HEK293 (cell line): ENCODE results near the gene GBF1.

Experiments
- CTCF ChIA-PET: fragments of 350-600 bp; formaldehyde crosslinking; extraction: SDS; loops from one replicate; lab custom pipeline; 2021; ENCODE audit warnings: antibody characterized with exemption; lab: Yijun Ruan, JAX
- POLR2A ChIA-PET: fragments of 300-600 bp; formaldehyde crosslinking; extraction: SDS; loops from one replicate; lab custom pipeline; 2020; ENCODE audit warnings: antibody characterized with exemption, inconsistent platforms; lab: Yijun Ruan, JAX
- H3K27ac ChIP-seq: fragments of 200-500 bp; sonication (Bioruptor generic); 2 replicates; pipeline ENCODE4 v1.5.1; 2014; ENCODE audit warnings: low read depth, low read length, control low read depth, inconsistent platforms; ENCODE audit errors: extremely low read depth
- H3K36me3 ChIP-seq, 2 experiments: fragments of 200-500 bp in 1 of 2; sonication (Bioruptor generic) in 1 of 2; 1 replicate in 1 of 2; 2 replicates in 1 of 2; pipeline ENCODE4 v1.5.1; 2014 to 2017; ENCODE audit warnings: inconsistent platforms in 2 of 2, low read length in 2 of 2; ENCODE audit not compliant: control insufficient read depth in 2 of 2, insufficient read depth in 1 of 2
- H3K4me1 ChIP-seq: fragments of 200-500 bp; sonication (Bioruptor generic); 2 replicates; pipeline ENCODE4 v1.5.1; 2014; ENCODE audit warnings: mild to moderate bottlenecking, low read length, inconsistent platforms; ENCODE audit not compliant: control insufficient read depth, insufficient read depth
- H3K4me3 ChIP-seq: 2 replicates; pipeline ENCODE4 v1.5.1; 2011; ENCODE audit warnings: low read depth, mild to moderate bottlenecking, control low read depth, low read length, moderate library complexity
- H3K9me3 ChIP-seq: fragments of 200-500 bp; sonication (Bioruptor generic); 2 replicates; pipeline ENCODE4 v1.5.1; 2014; ENCODE audit warnings: low read depth, low read length, inconsistent platforms; ENCODE audit not compliant: control insufficient read depth, insufficient read depth
- EGR2 ChIP-seq: fragments of 450-650 bp; formaldehyde crosslinking; IDR thresholded peaks from 2 replicates; pipeline ENCODE4 v1.5.1; 2016; ENCODE audit warnings: low read depth, missing biosample characterization, missing genetic modification characterization
- GLI4 ChIP-seq: fragments of 450-650 bp; formaldehyde crosslinking; IDR thresholded peaks from 2 replicates; pipeline ENCODE4 v1.5.1; 2016; ENCODE audit warnings: missing biosample characterization, missing genetic modification characterization
- GLIS1 ChIP-seq: fragments of 450-650 bp; formaldehyde crosslinking; IDR thresholded peaks from 2 replicates; pipeline ENCODE4 v1.5.1; 2016; ENCODE audit warnings: missing biosample characterization, missing genetic modification characterization
- HOXC10 ChIP-seq: sonication (generic); formaldehyde crosslinking; IDR thresholded peaks from 2 replicates; pipeline ENCODE4 v1.8.1; 2023; ENCODE audit warnings: mild to moderate bottlenecking, missing genetic modification reagents
- PRDM1 ChIP-seq: fragments of 450-650 bp; formaldehyde crosslinking; IDR thresholded peaks from 2 replicates; pipeline ENCODE4; 2016; ENCODE audit warnings: missing biosample characterization, missing genetic modification characterization
- PRDM4 ChIP-seq: fragments of 450-650 bp; formaldehyde crosslinking; IDR thresholded peaks from 2 replicates; pipeline ENCODE4 v1.5.1; 2017; ENCODE audit warnings: missing biosample characterization, missing genetic modification characterization
- ZBTB8A ChIP-seq: fragments of 450-650 bp; formaldehyde crosslinking; IDR thresholded peaks from 2 replicates; pipeline ENCODE4 v1.5.1; 2016; ENCODE audit warnings: missing biosample characterization, missing genetic modification characterization
- ZNF132 ChIP-seq: fragments of 450-650 bp; formaldehyde crosslinking; IDR thresholded peaks from 2 replicates; pipeline ENCODE4 v1.5.1; 2017; ENCODE audit warnings: missing biosample characterization, missing genetic modification characterization, borderline replicate concordance
- ZNF133 ChIP-seq: fragments of 450-650 bp; formaldehyde crosslinking; IDR thresholded peaks from 2 replicates; pipeline ENCODE4 v1.5.1; 2016; ENCODE audit warnings: missing biosample characterization, missing genetic modification characterization
- ZNF341 ChIP-seq: fragments of 450-650 bp; formaldehyde crosslinking; IDR thresholded peaks from 2 replicates; pipeline ENCODE4; 2016; ENCODE audit warnings: low read depth, missing biosample characterization, missing genetic modification characterization
- ZNF48 ChIP-seq: fragments of 450-650 bp; formaldehyde crosslinking; IDR thresholded peaks from 2 replicates; pipeline ENCODE4 v1.5.1; 2016; ENCODE audit warnings: missing biosample characterization, missing genetic modification characterization
- ZNF664 ChIP-seq: fragments of 450-650 bp; formaldehyde crosslinking; IDR thresholded peaks from 2 replicates; pipeline ENCODE4 v1.5.1; 2016; ENCODE audit warnings: missing biosample characterization, missing genetic modification characterization
- ZNF747 ChIP-seq: fragments of 450-650 bp; formaldehyde crosslinking; IDR thresholded peaks from 2 replicates; pipeline ENCODE4 v1.5.1; 2016; ENCODE audit warnings: missing biosample characterization, missing genetic modification characterization
- ZSCAN4 ChIP-seq: fragments of 450-650 bp; formaldehyde crosslinking; IDR thresholded peaks from 2 replicates; pipeline ENCODE4 v1.5.1; 2017; ENCODE audit warnings: missing biosample characterization, missing genetic modification characterization

The GBF1 gene

GRCh38 chr10:102309236-102309635 lies 63.9 kb downstream of the GBF1 start:
- ChIA-PET POLR2A (no interaction called here), CTCF (interaction anchor here (0.6 kb wide), 1 partner anchor 1716 kb away, joined by 4 read pairs; no protein-coding TSS in a partner anchor)
- H3K27ac ChIP-seq, result no peak overlapping the region
- peaks cover 23% of the 10 kb centered on the region; the same call in 1 of the 2 replicates for H3K4me1 ChIP-seq
- no peaks in the 10 kb centered on the region for H3K9me3 ChIP-seq
- TF ChIP-seq GLIS1 (tag by site-specific recombination) (no peak), HOXC10 (no peak)
- TF ChIP-seq, all 188 proteins: peak for 0
- Histone ChIP-seq H3K36me3 (peaks cover 0 to 4% of the 10 kb centered on the region in 2 experiments; a peak in 1 of 3 replicates), H3K4me3 (no peak overlapping the region)

GRCh38 chr10:102309916-102310315 lies 64.6 kb downstream of the GBF1 start:
- Histone ChIP-seq H3K4me3 (no peak overlapping the region), H3K27ac (no peak overlapping the region), H3K36me3 (peaks cover 0 to 8% of the 10 kb centered on the region in 2 experiments; a peak in 1 of 3 replicates), H3K9me3 (no peaks in the 10 kb centered on the region), H3K4me1 (peaks cover 23% of the 10 kb centered on the region; the same call in 1 of the 2 replicates)
- ChIA-PET CTCF (interaction anchor here (0.6 to 2.1 kb wide), 2 partner anchors 42 to 1716 kb away, joined by 4 to 9 read pairs; no protein-coding TSS in a partner anchor), POLR2A (no interaction called here)
- TF ChIP-seq PRDM1, result peak; percentile 78
- peak; percentile 30; the same call in 1 of the 2 replicates for TF ChIP-seq ZNF133
- TF ChIP-seq EGR2, result no peak

GRCh38 chr10:102310361-102311024 lies 65.2 kb downstream of the GBF1 start:
- no peak overlapping the region for H3K27ac ChIP-seq
- POLR2A ChIA-PET, result no interaction called here

GRCh38 chr10:102311025-102311420 lies 65.7 kb downstream of the GBF1 start:
- no peak overlapping the region for H3K27ac ChIP-seq
- POLR2A ChIA-PET, result no interaction called here
- CTCF ChIA-PET, result interaction anchor here (2.1 kb wide), 1 partner anchor 41 kb away, joined by 9 read pairs; no protein-coding TSS in a partner anchor
- no peak overlapping the region for H3K4me3 ChIP-seq
- H3K9me3 ChIP-seq, result no peaks in the 10 kb centered on the region
- H3K36me3 ChIP-seq, result peaks cover 0 to 15% of the 10 kb centered on the region in 2 experiments; a peak in 1 of 3 replicates
- no peak for TF ChIP-seq ZNF747
- TF ChIP-seq PRDM4, result no peak
- TF ChIP-seq ZNF341 (tag by site-specific recombination), result no peak
- peak; percentile 23; the same call in 1 of the 2 replicates for TF ChIP-seq ZBTB8A
- TF ChIP-seq GLI4, result no peak
- no peak for TF ChIP-seq ZNF132 (tag by site-specific recombination)
- TF ChIP-seq ZNF48 (tag by site-specific recombination), result no peak
- TF ChIP-seq, all 188 proteins: peak for 1
- H3K4me1 ChIP-seq, result peaks cover 23% of the 10 kb centered on the region; the same call in 1 of the 2 replicates

More at GRCh38 chr10:102310361-102311024, 65.2 kb downstream of the GBF1 start:
- TF ChIP-seq ZSCAN4 (tag by site-specific recombination) (no peak), ZNF664 (peak; percentile 41; the same call in 1 of the 2 replicates)
- H3K4me1 ChIP-seq, result peaks cover 23% of the 10 kb centered on the region; the same call in 1 of the 2 replicates
- peaks cover 0 to 14% of the 10 kb centered on the region in 2 experiments; a peak in 1 of 3 replicates for H3K36me3 ChIP-seq
- CTCF ChIA-PET, result interaction anchor here (2.1 kb wide), 1 partner anchor 42 kb away, joined by 9 read pairs; no protein-coding TSS in a partner anchor
- H3K4me3 ChIP-seq, result no peak overlapping the region
- H3K9me3 ChIP-seq, result no peaks in the 10 kb centered on the region
